B cell (primary cell): ENCODE results near the gene GABRG3. TPM values are rescaled to one million over a fixed set of nuclear protein-coding genes. Genes with fewer than 3 reads are reported as not detected.

Experiments used
- ATAC-seq: fragments of 200-7000 bp; cut with Tn5 transposase; one replicate; pipeline ENCODE4 v1.10.0; 2021; ENCODE audit warnings: low read depth, mild to moderate bottlenecking, moderate number of reproducible peaks, moderate library complexity
- CTCF ChIA-PET: fragments of 350-600 bp; sonication (Branson Sonifier 250); formaldehyde crosslinking; loops from one replicate; lab custom pipeline; 2021; ENCODE audit warnings: antibody characterized with exemption, inconsistent platforms; lab: Charles Lee
- POLR2A ChIA-PET: fragments of 350-600 bp; sonication (Branson Sonifier 250); formaldehyde crosslinking; loops from one replicate; lab custom pipeline; 2021; ENCODE audit warnings: antibody characterized with exemption; lab: Charles Lee
- DNase-seq: peaks from one replicate; pipeline ENCODE4 v3.0.0; 2013
- H2AFZ ChIP-seq: 2 replicates; pipeline ENCODE4 v1.6.1; 2012; ENCODE audit warnings: mild to moderate bottlenecking, low read depth, low read length; ENCODE audit not compliant: insufficient read depth, poor library complexity, severe bottlenecking
- H3K27ac ChIP-seq, 2 donors: 1 replicate in 1 of 2; 2 replicates in 1 of 2; pipeline ENCODE4 v1.5.1; 2012 to 2013; ENCODE audit warnings: low read length in 2 of 2, mild to moderate bottlenecking in 2 of 2, moderate library complexity in 1 of 2
- H3K27me3 ChIP-seq, 4 experiments: fragments of 200-600 bp in 1 of 4; sonication (generic) in 1 of 4; replicated peaks in 1 of 4; 1 replicate in 2 of 4; 2 replicates in 2 of 4; pipeline versions ENCODE4 v1.6.1 to v1.7.0; 2013 to 2016; ENCODE audit warnings: low read length in 3 of 4, mild to moderate bottlenecking in 2 of 4, mixed read lengths in 1 of 4, moderate library complexity in 1 of 4; ENCODE audit not compliant: insufficient read depth in 4 of 4, control insufficient read depth in 3 of 4; ENCODE audit errors: control extremely low read depth in 1 of 4
- H3K36me3 ChIP-seq, 2 experiments: replicated peaks in 1 of 2; 1 replicate in 1 of 2; 2 replicates in 1 of 2; pipeline versions ENCODE4 v1.6.1 to v1.7.1; 2013; ENCODE audit warnings: low read length in 1 of 2; ENCODE audit not compliant: insufficient read depth in 2 of 2, control insufficient read depth in 1 of 2; ENCODE audit errors: control extremely low read depth in 1 of 2, extremely low read depth in 1 of 2
- H3K4me1 ChIP-seq, 2 donors: fragments of 200-600 bp in 1 of 2; sonication (generic) in 1 of 2; 1 replicate in 1 of 2; 2 replicates in 1 of 2; pipeline versions ENCODE4 v1.5.1 to v1.6.1; 2013 to 2017; ENCODE audit warnings: low read length in 2 of 2; ENCODE audit not compliant: control insufficient read depth in 2 of 2, insufficient read depth in 2 of 2
- H3K4me2 ChIP-seq: replicated peaks from 2 replicates; pipeline ENCODE3; 2012; ENCODE audit warnings: mild to moderate bottlenecking, low read depth, low read length; ENCODE audit not compliant: poor library complexity, severe bottlenecking
- H3K4me3 ChIP-seq, 5 experiments: fragments of 200-600 bp in 1 of 5; sonication (generic) in 1 of 5; 1 replicate in 3 of 5; 2 replicates in 2 of 5; pipeline versions ENCODE4 v1.5.1 to v1.7.0; 2011 to 2016; ENCODE audit warnings: low read length in 4 of 5, mild to moderate bottlenecking in 4 of 5, low read depth in 2 of 5, control low read depth in 1 of 5, moderate library complexity in 1 of 5; ENCODE audit not compliant: insufficient read depth in 1 of 5; ENCODE audit errors: control extremely low read depth in 1 of 5, extremely low read depth in 1 of 5
- H3K79me2 ChIP-seq: fragments of 200-600 bp; sonication (generic); one replicate; pipeline ENCODE4 v1.6.0; 2016; ENCODE audit warnings: low read length; ENCODE audit not compliant: control insufficient read depth, insufficient read depth
- H3K9ac ChIP-seq: fragments of 200-600 bp; sonication (generic); 2 replicates; pipeline ENCODE4 v1.6.1; 2017; ENCODE audit warnings: mild to moderate bottlenecking, low read length, moderate library complexity
- H3K9me3 ChIP-seq, 3 donors: one replicate each; pipeline versions ENCODE4 v1.6.1 to v1.7.1; 2013; ENCODE audit warnings: low read length in 2 of 3; ENCODE audit not compliant: control insufficient read depth in 2 of 3, insufficient read depth in 1 of 3; ENCODE audit errors: control extremely low read depth in 1 of 3
- H4K20me1 ChIP-seq: 2 replicates; pipeline ENCODE4 v1.6.0; 2012; ENCODE audit warnings: mild to moderate bottlenecking, low read length; ENCODE audit not compliant: insufficient read depth, control insufficient read depth, poor library complexity, severe bottlenecking
- H3K27ac Mint-ChIP-seq: one replicate; pipeline ENCODE4 v1.8.0; 2021; ENCODE audit warnings: mixed read lengths
- H3K27me3 Mint-ChIP-seq: one replicate; pipeline ENCODE4 v1.8.0; 2021; ENCODE audit warnings: mixed read lengths
- H3K4me1 Mint-ChIP-seq: one replicate; pipeline ENCODE4 v1.8.0; 2021; ENCODE audit warnings: mixed read lengths
- H3K4me3 Mint-ChIP-seq: one replicate; pipeline ENCODE4 v1.8.0; 2021; ENCODE audit warnings: mixed read lengths
- H3K9me3 Mint-ChIP-seq: one replicate; pipeline ENCODE4 v1.8.0; 2022; ENCODE audit warnings: mixed read lengths; ENCODE audit not compliant: insufficient read depth
- CTCF ChIP-seq: fragments of 200-600 bp; IDR thresholded peaks from one replicate; pipeline ENCODE4 v1.8.0; 2022; ENCODE audit warnings: antibody characterized with exemption, mild to moderate bottlenecking
- EZH2 ChIP-seq: IDR thresholded peaks from 2 replicates; pipeline ENCODE4 v1.6.1; 2012; ENCODE audit warnings: borderline replicate concordance, low read depth, mild to moderate bottlenecking, moderate library complexity, low read length; ENCODE audit not compliant: insufficient read depth, poor library complexity, severe bottlenecking
- WGBS: methylation state at CpG from one replicate; pipeline ENCODE4 v1.1.5; 2013; ENCODE audit warnings: missing lambda C conversion rate; ENCODE audit not compliant: insufficient coverage; 5-methylcytosine and 5-hydroxymethylcytosine counted together
- intact Hi-C: fragments of 100-400 bp; cut with micrococcal nuclease; formaldehyde crosslinking; loops from one replicate; pipeline ENCODE4 v1.10.0; 2022
- polyA plus RNA-seq: library from polyadenylated mRNA; depleted of rRNA; stranded (reverse); fragments of >200 nt; gene quantifications from 2 replicates; pipeline ENCODE4 v1.2.3, GENCODE V29; 2012
- total RNA-seq, 2 donors: library from RNA; stranded (reverse); fragments of 120-200 nt in 1 of 2; gene quantifications; 1 replicate in 1 of 2; 2 replicates in 1 of 2; pipeline versions ENCODE4 v1.2.3 to v1.2.4, GENCODE V29; 2013 to 2022

Gene GABRG3
- total and polyA plus RNA-seq, 2 donors (not counting 1 experiment from before 2014, with no cell fraction given), result not detected

- no peak overlapping the region for H3K27ac Mint-ChIP-seq
- H3K4me1 ChIP-seq, result no peaks in the 10 kb centered on the region
- peaks cover 2% of the 10 kb centered on the region for H3K9me3 Mint-ChIP-seq
- H4K20me1 ChIP-seq, result no peaks in the 10 kb centered on the region
- ChIA-PET POLR2A (no interaction called here), CTCF (no interaction called here)
- H3K27me3 ChIP-seq, result no peaks in the 10 kb centered on the region
- H3K9me3 ChIP-seq, result peaks cover 0 to 3% (median 0%) of the 10 kb centered on the region in 3 donors
- no peak overlapping the region for H3K9ac ChIP-seq
- DNase-seq (no peak), ATAC-seq (no peak)
- 50% methylated on average over 1 of the region's 2 CpGs for WGBS
- no peaks in the 10 kb centered on the region for H3K27me3 Mint-ChIP-seq
- H3K27ac ChIP-seq, result no peak overlapping the region
- no peak overlapping the region for H2AFZ ChIP-seq
- intact Hi-C loops, result no loop called here
- no peak overlapping the region for H3K4me2 ChIP-seq
- no peaks in the 10 kb centered on the region for H3K4me1 Mint-ChIP-seq
- no peak overlapping the region for H3K4me3 ChIP-seq
- TF ChIP-seq EZH2, result no peak
- no peak for TF ChIP-seq CTCF
- no peak overlapping the region for H3K4me3 Mint-ChIP-seq
- H3K79me2 ChIP-seq, result no peaks in the 10 kb centered on the region
- no peaks in the 10 kb centered on the region for H3K36me3 ChIP-seq
Measured at GRCh38 chr15:27133249-27133648, 162.3 kb downstream of the GABRG3 start.

GRCh38 chr15:27134481-27134880 lies 163.5 kb downstream of the GABRG3 start:
- DNase-seq, result no peak
- Histone ChIP-seq H3K36me3 (no peaks in the 10 kb centered on the region), H4K20me1 (no peaks in the 10 kb centered on the region), H3K27ac (no peak overlapping the region), H2AFZ (no peak overlapping the region), H3K9ac (no peak overlapping the region), H3K79me2 (no peaks in the 10 kb centered on the region), H3K27me3 (no peaks in the 10 kb centered on the region), H3K4me2 (no peak overlapping the region), H3K4me3 (no peak overlapping the region), H3K9me3 (peaks cover 0 to 3% (median 0%) of the 10 kb centered on the region in 3 donors), H3K4me1 (no peaks in the 10 kb centered on the region)
- TF ChIP-seq CTCF (no peak), EZH2 (no peak)
- Mint-ChIP-seq H3K27me3 (no peaks in the 10 kb centered on the region), H3K4me3 (no peak overlapping the region), H3K27ac (no peak overlapping the region), H3K4me1 (no peaks in the 10 kb centered on the region), H3K9me3 (no peaks in the 10 kb centered on the region)
- intact Hi-C loops, result no loop called here
- ATAC-seq, result no peak
- ChIA-PET CTCF (no interaction called here), POLR2A (no interaction called here)
- 73% methylated on average over 2 of the region's 4 CpGs for WGBS
